Stomach (tissue), 9 donors: ENCODE measurements around the gene PDCD6IP. TPM values are rescaled to one million over a fixed set of nuclear protein-coding genes. Genes with fewer than 3 reads are reported as not detected.

Experiments used
- DNase-seq, 2 donors: peaks; one replicate each; pipeline versions ENCODE4 v3.0.0 to v3.0.0-alpha.2; 2013 to 2019
- H3K27ac ChIP-seq, 5 donors: fragments of 200-600 bp in 4 of 5; sonication (generic) in 4 of 5; one replicate each; pipeline ENCODE4 v1.5.1; 2013 to 2019; ENCODE audit warnings: mild to moderate bottlenecking in 1 of 5, moderate library complexity in 1 of 5
- H3K27me3 ChIP-seq, 3 donors: fragments of 200-600 bp; sonication (generic); one replicate each; pipeline ENCODE4 v1.5.1; 2017 to 2019; ENCODE audit warnings: mixed run types in 1 of 3
- H3K36me3 ChIP-seq, 4 donors: fragments of 200-600 bp; sonication (generic); 1 replicate in 3 of 4; 2 replicates in 1 of 4; pipeline ENCODE4 v1.5.1; 2016 to 2019
- H3K4me1 ChIP-seq, 4 donors: fragments of 200-600 bp; sonication (generic); one replicate each; pipeline ENCODE4 v1.5.1; 2016 to 2019
- H3K4me3 ChIP-seq, 4 donors: fragments of 200-600 bp; sonication (generic) in 3 of 4; one replicate each; pipeline ENCODE4 v1.5.1; 2016 to 2019; ENCODE audit warnings: mild to moderate bottlenecking in 1 of 4
- H3K9me3 ChIP-seq, 4 donors: fragments of 200-600 bp; sonication (generic); one replicate each; pipeline ENCODE4 v1.5.1; 2016 to 2019
- EP300 ChIP-seq: sonication (generic); formaldehyde crosslinking; IDR thresholded peaks from one replicate; pipeline ENCODE4 v1.6.1; 2017; ENCODE audit warnings: antibody characterized with exemption
- POLR2A ChIP-seq, 4 donors: fragments of 450-650 bp; IDR thresholded peaks; one replicate each; pipeline ENCODE4 v1.6.1; 2016; ENCODE audit warnings: antibody characterized with exemption in 4 of 4, control low read depth in 2 of 4, mild to moderate bottlenecking in 1 of 4, moderate library complexity in 1 of 4
- POLR2AphosphoS5 ChIP-seq, 3 donors: sonication (generic); formaldehyde crosslinking; IDR thresholded peaks; one replicate each; pipeline ENCODE4 v1.6.1; 2016; ENCODE audit warnings: antibody characterized with exemption in 3 of 3
- WGBS, 5 donors: extraction: QIAGEN DNeasy Blood & Tissue Kit in 3 of 5; methylation state at CpG; one replicate each; pipeline versions ENCODE4 v1.1.5 to v1.1.7; 2013 to 2018; 5-methylcytosine and 5-hydroxymethylcytosine counted together
- intact Hi-C: fragments of 100-400 bp; cut with DNase I; formaldehyde crosslinking; loops from one replicate; pipeline ENCODE4 v1.15.1; 2023; ENCODE audit warnings: low total_unique reads
- polyA plus RNA-seq, 3 donors: library from polyadenylated mRNA; stranded (reverse); fragments of 200-250 nt; gene quantifications; one replicate each; pipeline ENCODE4 v1.2.3, GENCODE V29; 2013
- total RNA-seq, 5 donors: library from RNA; depleted of rRNA; stranded (reverse); fragments of >200 nt; gene quantifications; one replicate each; pipeline versions ENCODE4 v1.1.0 to v1.2.3, GENCODE V29; 2014 to 2016
- TF ChIP-seq, protein P1 (sequence below), 7 experiments: fragments of 450-650 bp in 4 of 7; fragments of 200-600 bp in 3 of 7; sonication (generic) in 3 of 7; IDR thresholded peaks; one replicate each; pipeline ENCODE4 v1.5.1; 2016 to 2019; ENCODE audit warnings: antibody characterized with exemption in 7 of 7, control low read depth in 2 of 7, mild to moderate bottlenecking in 1 of 7
- donor health status: healthy with polysubstance abuse.
- donor health status: Bipolar disorder and iron deficiency.
- donor health status: healthy.

Gene PDCD6IP
- total and polyA plus RNA-seq, 8 donors = 23.5 to 243 (median 74.7) TPM

- Histone ChIP-seq H3K27me3 (peaks cover 0 to 3% (median 0%) of the 10 kb centered on the region in 3 donors), H3K9me3 (no peaks in the 10 kb centered on the region), H3K4me3 (no peak overlapping the region), H3K27ac (no peak overlapping the region), H3K36me3 (no peaks in the 10 kb centered on the region), H3K4me1 (no peaks in the 10 kb centered on the region)
- DNase-seq = no peak
- 70 to 75% (median 72%) methylated on average over 4 of the region's 4 CpGs for WGBS, 5 donors
- intact Hi-C loops = no loop called here
- TF ChIP-seq POLR2A (IDR thresholded peaks at IDR 0.05) (no peak), EP300 (no peak), POLR2AphosphoS5 (IDR thresholded peaks at IDR 0.05) (no peak)
- TF ChIP-seq, protein P1, sequence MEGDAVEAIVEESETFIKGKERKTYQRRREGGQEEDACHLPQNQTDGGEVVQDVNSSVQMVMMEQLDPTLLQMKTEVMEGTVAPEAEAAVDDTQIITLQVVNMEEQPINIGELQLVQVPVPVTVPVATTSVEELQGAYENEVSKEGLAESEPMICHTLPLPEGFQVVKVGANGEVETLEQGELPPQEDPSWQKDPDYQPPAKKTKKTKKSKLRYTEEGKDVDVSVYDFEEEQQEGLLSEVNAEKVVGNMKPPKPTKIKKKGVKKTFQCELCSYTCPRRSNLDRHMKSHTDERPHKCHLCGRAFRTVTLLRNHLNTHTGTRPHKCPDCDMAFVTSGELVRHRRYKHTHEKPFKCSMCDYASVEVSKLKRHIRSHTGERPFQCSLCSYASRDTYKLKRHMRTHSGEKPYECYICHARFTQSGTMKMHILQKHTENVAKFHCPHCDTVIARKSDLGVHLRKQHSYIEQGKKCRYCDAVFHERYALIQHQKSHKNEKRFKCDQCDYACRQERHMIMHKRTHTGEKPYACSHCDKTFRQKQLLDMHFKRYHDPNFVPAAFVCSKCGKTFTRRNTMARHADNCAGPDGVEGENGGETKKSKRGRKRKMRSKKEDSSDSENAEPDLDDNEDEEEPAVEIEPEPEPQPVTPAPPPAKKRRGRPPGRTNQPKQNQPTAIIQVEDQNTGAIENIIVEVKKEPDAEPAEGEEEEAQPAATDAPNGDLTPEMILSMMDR (IDR thresholded peaks at IDR 0.05) = no peak
Measured at GRCh38 chr3:33918126-33918756, 119.8 kb downstream of the PDCD6IP start.

Other genes starting within 250 kb of the PDCD6IP start
- gene CLASP2, start 80.4 kb upstream of the PDCD6IP start, total RNA-seq = 100 to 1,000 TPM in 2 of 5 donors, 10 to 100 TPM in 3; 40.8 to 136 (median 81.0) TPM
- gene CLASP2, start 80.4 kb upstream of the PDCD6IP start, polyA plus RNA-seq = 10 to 100 TPM in 1 of 3 donors, 1 to 10 TPM in 2; 6.3 to 13.1 (median 8.6) TPM